ENCODE measurements around the gene ATP2C2.

DNA sequence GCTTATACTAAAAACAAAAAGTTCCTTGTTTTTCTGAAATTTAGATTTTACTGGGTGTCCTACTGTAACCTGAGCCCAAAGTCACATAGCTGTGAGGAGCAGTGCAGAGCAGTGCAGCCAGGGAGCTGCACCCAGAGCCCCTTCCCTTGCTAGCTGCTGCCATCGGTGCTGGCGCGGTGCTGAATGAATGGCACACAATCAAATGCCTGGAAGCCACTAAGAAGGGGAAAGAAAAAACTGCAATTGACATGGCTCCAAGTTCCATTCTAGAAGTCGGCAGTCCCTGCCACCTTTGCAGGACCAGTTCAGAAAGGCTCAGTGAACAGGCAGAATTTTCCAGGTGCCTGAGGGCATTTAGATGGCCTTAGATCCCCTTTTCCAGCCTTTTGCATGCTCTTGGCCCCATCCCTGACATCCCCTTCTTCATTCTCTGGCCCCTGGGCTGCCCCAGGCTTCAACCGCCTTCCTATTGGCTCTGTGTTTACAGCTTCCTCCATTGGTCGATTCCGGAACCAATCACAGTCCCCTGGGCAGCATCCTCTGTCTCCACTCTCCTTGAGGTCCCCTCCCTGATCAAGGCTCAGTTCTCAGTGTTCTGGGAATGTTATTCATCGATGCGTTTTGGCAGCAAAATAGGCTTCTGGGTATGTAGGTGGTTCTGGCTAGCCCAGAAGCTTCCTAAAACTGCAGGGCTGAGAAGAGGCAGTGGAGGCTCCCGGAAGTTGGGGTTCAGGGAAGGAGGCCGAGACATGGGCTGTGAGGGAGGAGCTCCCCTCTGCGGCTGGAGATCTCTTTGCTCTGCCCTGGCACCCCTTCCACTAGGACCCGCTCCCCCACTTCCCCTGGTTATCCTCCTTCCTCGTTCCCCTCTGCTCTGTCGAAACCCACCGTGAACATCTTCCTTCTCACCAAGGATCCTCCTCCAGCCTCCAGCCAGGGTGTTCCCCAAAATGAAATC, 37.9 kb downstream of the ATP2C2 start:
- TF ChIP-seq, protein P1, sequence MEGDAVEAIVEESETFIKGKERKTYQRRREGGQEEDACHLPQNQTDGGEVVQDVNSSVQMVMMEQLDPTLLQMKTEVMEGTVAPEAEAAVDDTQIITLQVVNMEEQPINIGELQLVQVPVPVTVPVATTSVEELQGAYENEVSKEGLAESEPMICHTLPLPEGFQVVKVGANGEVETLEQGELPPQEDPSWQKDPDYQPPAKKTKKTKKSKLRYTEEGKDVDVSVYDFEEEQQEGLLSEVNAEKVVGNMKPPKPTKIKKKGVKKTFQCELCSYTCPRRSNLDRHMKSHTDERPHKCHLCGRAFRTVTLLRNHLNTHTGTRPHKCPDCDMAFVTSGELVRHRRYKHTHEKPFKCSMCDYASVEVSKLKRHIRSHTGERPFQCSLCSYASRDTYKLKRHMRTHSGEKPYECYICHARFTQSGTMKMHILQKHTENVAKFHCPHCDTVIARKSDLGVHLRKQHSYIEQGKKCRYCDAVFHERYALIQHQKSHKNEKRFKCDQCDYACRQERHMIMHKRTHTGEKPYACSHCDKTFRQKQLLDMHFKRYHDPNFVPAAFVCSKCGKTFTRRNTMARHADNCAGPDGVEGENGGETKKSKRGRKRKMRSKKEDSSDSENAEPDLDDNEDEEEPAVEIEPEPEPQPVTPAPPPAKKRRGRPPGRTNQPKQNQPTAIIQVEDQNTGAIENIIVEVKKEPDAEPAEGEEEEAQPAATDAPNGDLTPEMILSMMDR (conservative IDR thresholded peaks at IDR 0.05; ENCODE audit: low read depth in 2 of 2): no peak
- TF ChIP-seq EZH2phosphoT487 (IDR thresholded peaks at IDR 0.05; ENCODE audit: unreplicated experiment) (no peak), EZH2 (IDR thresholded peaks at IDR 0.05; ENCODE audit: low read depth, unreplicated experiment) (no peak), JUNB (IDR thresholded peaks at IDR 0.05; ENCODE audit: unreplicated experiment) (no peak), POLR2AphosphoS5 (IDR thresholded peaks at IDR 0.05; ENCODE audit: low read depth) (no peak), ZNF114 (CRISPR knock-in tag; IDR thresholded peaks at IDR 0.05) (no peak), CREB1 (CRISPR knock-in tag; IDR thresholded peaks at IDR 0.05; ENCODE audit: low read depth) (no peak), ZNF331 (CRISPR knock-in tag; IDR thresholded peaks at IDR 0.05; ENCODE audit: low read depth) (no peak)
- TF ChIP-seq, protein P2, sequence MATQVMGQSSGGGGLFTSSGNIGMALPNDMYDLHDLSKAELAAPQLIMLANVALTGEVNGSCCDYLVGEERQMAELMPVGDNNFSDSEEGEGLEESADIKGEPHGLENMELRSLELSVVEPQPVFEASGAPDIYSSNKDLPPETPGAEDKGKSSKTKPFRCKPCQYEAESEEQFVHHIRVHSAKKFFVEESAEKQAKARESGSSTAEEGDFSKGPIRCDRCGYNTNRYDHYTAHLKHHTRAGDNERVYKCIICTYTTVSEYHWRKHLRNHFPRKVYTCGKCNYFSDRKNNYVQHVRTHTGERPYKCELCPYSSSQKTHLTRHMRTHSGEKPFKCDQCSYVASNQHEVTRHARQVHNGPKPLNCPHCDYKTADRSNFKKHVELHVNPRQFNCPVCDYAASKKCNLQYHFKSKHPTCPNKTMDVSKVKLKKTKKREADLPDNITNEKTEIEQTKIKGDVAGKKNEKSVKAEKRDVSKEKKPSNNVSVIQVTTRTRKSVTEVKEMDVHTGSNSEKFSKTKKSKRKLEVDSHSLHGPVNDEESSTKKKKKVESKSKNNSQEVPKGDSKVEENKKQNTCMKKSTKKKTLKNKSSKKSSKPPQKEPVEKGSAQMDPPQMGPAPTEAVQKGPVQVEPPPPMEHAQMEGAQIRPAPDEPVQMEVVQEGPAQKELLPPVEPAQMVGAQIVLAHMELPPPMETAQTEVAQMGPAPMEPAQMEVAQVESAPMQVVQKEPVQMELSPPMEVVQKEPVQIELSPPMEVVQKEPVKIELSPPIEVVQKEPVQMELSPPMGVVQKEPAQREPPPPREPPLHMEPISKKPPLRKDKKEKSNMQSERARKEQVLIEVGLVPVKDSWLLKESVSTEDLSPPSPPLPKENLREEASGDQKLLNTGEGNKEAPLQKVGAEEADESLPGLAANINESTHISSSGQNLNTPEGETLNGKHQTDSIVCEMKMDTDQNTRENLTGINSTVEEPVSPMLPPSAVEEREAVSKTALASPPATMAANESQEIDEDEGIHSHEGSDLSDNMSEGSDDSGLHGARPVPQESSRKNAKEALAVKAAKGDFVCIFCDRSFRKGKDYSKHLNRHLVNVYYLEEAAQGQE (IDR thresholded peaks at IDR 0.05; ENCODE audit: unreplicated experiment): no peak
- TF ChIP-seq, protein P3, sequence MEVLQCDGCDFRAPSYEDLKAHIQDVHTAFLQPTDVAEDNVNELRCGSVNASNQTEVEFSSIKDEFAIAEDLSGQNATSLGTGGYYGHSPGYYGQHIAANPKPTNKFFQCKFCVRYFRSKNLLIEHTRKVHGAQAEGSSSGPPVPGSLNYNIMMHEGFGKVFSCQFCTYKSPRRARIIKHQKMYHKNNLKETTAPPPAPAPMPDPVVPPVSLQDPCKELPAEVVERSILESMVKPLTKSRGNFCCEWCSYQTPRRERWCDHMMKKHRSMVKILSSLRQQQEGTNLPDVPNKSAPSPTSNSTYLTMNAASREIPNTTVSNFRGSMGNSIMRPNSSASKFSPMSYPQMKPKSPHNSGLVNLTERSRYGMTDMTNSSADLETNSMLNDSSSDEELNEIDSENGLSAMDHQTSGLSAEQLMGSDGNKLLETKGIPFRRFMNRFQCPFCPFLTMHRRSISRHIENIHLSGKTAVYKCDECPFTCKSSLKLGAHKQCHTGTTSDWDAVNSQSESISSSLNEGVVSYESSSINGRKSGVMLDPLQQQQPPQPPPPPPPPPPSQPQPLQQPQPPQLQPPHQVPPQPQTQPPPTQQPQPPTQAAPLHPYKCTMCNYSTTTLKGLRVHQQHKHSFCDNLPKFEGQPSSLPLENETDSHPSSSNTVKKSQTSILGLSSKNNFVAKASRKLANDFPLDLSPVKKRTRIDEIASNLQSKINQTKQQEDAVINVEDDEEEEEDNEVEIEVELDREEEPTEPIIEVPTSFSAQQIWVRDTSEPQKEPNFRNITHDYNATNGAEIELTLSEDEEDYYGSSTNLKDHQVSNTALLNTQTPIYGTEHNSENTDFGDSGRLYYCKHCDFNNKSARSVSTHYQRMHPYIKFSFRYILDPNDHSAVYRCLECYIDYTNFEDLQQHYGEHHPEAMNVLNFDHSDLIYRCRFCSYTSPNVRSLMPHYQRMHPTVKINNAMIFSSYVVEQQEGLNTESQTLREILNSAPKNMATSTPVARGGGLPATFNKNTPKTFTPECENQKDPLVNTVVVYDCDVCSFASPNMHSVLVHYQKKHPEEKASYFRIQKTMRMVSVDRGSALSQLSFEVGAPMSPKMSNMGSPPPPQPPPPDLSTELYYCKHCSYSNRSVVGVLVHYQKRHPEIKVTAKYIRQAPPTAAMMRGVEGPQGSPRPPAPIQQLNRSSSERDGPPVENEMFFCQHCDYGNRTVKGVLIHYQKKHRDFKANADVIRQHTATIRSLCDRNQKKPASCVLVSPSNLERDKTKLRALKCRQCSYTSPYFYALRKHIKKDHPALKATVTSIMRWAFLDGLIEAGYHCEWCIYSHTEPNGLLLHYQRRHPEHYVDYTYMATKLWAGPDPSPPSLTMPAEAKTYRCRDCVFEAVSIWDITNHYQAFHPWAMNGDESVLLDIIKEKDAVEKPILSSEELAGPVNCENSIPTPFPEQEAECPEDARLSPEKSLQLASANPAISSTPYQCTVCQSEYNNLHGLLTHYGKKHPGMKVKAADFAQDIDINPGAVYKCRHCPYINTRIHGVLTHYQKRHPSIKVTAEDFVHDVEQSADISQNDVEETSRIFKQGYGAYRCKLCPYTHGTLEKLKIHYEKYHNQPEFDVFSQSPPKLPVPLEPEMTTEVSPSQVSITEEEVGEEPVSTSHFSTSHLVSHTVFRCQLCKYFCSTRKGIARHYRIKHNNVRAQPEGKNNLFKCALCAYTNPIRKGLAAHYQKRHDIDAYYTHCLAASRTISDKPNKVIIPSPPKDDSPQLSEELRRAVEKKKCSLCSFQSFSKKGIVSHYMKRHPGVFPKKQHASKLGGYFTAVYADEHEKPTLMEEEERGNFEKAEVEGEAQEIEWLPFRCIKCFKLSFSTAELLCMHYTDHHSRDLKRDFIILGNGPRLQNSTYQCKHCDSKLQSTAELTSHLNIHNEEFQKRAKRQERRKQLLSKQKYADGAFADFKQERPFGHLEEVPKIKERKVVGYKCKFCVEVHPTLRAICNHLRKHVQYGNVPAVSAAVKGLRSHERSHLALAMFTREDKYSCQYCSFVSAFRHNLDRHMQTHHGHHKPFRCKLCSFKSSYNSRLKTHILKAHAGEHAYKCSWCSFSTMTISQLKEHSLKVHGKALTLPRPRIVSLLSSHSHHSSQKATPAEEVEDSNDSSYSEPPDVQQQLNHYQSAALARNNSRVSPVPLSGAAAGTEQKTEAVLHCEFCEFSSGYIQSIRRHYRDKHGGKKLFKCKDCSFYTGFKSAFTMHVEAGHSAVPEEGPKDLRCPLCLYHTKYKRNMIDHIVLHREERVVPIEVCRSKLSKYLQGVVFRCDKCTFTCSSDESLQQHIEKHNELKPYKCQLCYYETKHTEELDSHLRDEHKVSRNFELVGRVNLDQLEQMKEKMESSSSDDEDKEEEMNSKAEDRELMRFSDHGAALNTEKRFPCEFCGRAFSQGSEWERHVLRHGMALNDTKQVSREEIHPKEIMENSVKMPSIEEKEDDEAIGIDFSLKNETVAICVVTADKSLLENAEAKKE (CRISPR knock-in tag; IDR thresholded peaks at IDR 0.05): no peak
- TF ChIP-seq, protein P4, sequence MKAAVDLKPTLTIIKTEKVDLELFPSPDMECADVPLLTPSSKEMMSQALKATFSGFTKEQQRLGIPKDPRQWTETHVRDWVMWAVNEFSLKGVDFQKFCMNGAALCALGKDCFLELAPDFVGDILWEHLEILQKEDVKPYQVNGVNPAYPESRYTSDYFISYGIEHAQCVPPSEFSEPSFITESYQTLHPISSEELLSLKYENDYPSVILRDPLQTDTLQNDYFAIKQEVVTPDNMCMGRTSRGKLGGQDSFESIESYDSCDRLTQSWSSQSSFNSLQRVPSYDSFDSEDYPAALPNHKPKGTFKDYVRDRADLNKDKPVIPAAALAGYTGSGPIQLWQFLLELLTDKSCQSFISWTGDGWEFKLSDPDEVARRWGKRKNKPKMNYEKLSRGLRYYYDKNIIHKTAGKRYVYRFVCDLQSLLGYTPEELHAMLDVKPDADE (IDR thresholded peaks at IDR 0.05): no peak
